ENCODE measurements around the gene TUBA1A.
"Not testable (repeated sequence)": the region's sequence is repeated elsewhere in the genome, so short reads cannot be mapped to it uniquely, and the experiment has no call there.

Gene TUBA1A

GRCh38 chr12:49188916-49189367 is at the start of gene TUBA1A:
TSS of gene TUBA1A (minus strand) at chr12:49189080. CDS start at chr12:49188979, 101 bp downstream.
- peak; percentile 100 for DNase-seq (ENCODE audit: low read depth)

GRCh38 chr12:49236423-49236822 is 47.5 kb upstream of the TUBA1A start:
- no peak for DNase-seq (ENCODE audit: low read depth)

GRCh38 chr12:49233842-49234526 is 45.1 kb upstream of the TUBA1A start:
- no peak for DNase-seq (ENCODE audit: low read depth)

- DNase-seq (ENCODE audit: low read depth): peak; percentile 49
Measured at GRCh38 chr12:49232940-49233841, 44.3 kb upstream of the TUBA1A start.

- peak; percentile 10 for DNase-seq (ENCODE audit: low read depth)
Measured at GRCh38 chr12:49231878-49232655, 43.2 kb upstream of the TUBA1A start.

- no peak for DNase-seq (ENCODE audit: low read depth)
Measured at GRCh38 chr12:49230805-49231194, 41.9 kb upstream of the TUBA1A start.

GRCh38 chr12:49230176-49230804 is 41.4 kb upstream of the TUBA1A start:
- DNase-seq (ENCODE audit: low read depth): no peak

GRCh38 chr12:49228653-49229052 is 39.8 kb upstream of the TUBA1A start:
- no peak for DNase-seq (ENCODE audit: low read depth)

- no peak for DNase-seq (ENCODE audit: low read depth)
Measured at GRCh38 chr12:49227713-49228112, 38.8 kb upstream of the TUBA1A start.

GRCh38 chr12:49225576-49226166 is 36.8 kb upstream of the TUBA1A start:
- peak; percentile 83 for DNase-seq (ENCODE audit: low read depth)

- DNase-seq (ENCODE audit: low read depth): no peak
Measured at GRCh38 chr12:49223590-49224369, 34.9 kb upstream of the TUBA1A start.

GRCh38 chr12:49223122-49223521 is 34.2 kb upstream of the TUBA1A start:
- DNase-seq (ENCODE audit: low read depth): no peak

GRCh38 chr12:49220972-49221371 is 32.1 kb upstream of the TUBA1A start:
- no peak for DNase-seq (ENCODE audit: low read depth)

GRCh38 chr12:49219417-49220026 is 30.6 kb upstream of the TUBA1A start:
- no peak for DNase-seq (ENCODE audit: low read depth)

GRCh38 chr12:49212572-49212971 is 23.7 kb upstream of the TUBA1A start:
- DNase-seq (ENCODE audit: low read depth): no peak

GRCh38 chr12:49210703-49211102 is 21.8 kb upstream of the TUBA1A start:
- DNase-seq (ENCODE audit: low read depth): not testable (repeated sequence)

- DNase-seq (ENCODE audit: low read depth): no peak
Measured at GRCh38 chr12:49208676-49209075, 19.8 kb upstream of the TUBA1A start.

GRCh38 chr12:49208146-49208545 is 19.3 kb upstream of the TUBA1A start:
- no peak for DNase-seq (ENCODE audit: low read depth)

GRCh38 chr12:49206389-49206788 is 17.5 kb upstream of the TUBA1A start:
- no peak for DNase-seq (ENCODE audit: low read depth)

- peak; percentile 88 for DNase-seq (ENCODE audit: low read depth)
Measured at GRCh38 chr12:49201595-49202295, 12.9 kb upstream of the TUBA1A start.
